NCI-H2081 treated with DMSO at 0.1 percent for 48 hours (cell line): Measurements from ENCODE around the gene HOXB6.

Experiments used
- DNase-seq: peaks from one replicate; lab custom pipeline; 2025; lab: John Stamatoyannopoulos, UW

HOXB6 gene

DNA sequence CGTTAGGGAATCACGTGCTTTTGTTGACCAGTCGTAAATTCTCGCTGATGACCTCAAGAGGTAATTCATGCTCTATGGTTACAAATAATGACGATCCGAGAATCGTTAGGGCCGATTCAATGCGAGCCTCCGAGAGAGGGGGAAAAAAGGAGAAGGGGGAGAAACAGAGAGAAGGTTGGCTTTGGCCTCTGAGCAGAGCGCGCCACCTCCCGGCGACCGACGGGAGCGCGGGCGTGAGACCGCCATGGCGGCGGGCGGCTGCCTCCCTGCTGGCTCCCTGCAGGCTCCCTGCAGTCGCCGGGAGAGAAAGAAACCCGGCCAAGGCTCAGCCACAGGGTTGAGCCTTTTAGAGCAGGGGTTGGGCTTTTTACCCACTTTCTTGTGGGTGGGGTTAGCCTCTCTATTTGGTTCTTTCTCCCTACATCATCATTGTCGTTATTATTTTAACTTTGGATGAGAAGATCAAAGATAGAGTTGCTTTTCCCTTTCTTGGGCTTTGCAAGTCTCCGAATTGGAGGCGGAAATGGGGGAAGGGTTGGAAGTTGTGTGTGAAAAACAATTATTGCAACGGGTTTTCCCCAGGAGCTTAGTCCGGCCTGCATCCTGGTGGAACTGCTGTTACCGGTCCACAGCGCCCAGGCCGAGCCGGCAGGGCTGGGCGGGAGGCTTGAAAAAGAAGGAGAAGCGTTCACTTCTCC, 10.8 kb downstream of the HOXB6 start:
- DNase-seq, result peak; percentile 96

DNA sequence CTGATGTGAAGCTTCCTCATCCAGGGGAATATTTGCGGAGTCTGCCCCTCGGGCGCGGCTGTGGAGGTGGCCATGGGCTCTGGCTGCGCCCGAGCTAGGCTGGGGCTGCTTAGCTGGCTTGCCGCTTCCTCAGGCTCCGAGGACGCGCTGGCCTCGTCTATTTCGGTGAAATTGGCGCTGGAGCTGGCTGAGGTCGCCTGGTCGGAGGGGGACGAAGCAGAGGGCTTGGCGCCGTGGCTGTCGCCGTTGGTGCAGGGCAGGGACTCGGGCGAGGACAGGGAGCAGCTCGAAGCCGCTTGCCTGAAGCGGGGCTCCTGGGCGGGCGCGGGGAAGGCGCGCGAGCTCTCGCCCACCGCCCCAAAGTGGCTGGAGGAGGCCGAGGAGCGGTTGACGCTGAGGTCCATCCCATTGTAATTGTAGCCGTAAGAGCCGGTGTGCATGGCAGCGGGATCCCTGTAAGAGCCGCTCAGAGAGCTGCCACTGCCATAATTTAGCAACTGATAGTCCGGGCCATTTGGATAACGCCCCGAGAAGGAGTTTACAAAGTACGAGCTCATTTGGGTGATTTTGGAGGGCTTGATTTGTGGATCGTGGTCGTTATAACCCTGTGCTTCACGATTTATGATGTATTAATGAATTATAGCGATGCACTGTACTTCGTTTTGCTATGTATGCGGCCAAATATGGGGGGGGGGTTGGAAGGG, 11.5 kb downstream of the HOXB6 start, which contains the start of gene HOXB5:
HOXB5 (minus strand) TSS at position 654 of the 704 bp plus-strand sequence; CDS start at position 557, 97 bp downstream.
- DNase-seq, result no peak

DNA sequence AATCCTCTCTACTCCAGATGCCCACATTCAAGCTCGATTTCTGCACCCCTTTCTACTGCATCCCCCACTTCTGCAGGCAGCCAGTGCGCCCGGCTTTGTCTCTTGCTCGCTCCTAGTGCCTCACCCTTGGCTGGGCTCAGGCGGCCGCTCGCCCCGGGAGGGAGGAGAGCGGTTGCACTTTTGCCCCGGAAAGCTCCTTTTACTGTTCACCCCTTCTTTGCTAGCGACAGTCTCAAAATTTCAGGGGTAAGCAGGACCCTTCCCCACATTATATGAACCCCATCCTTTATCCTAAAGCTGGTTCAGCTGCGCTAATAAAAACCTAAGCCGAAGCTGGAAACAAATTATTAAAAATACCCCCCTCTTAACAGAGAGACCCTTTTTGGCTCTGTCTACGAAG, 12.2 kb downstream of the HOXB6 start:
- DNase-seq, result no peak

DNA sequence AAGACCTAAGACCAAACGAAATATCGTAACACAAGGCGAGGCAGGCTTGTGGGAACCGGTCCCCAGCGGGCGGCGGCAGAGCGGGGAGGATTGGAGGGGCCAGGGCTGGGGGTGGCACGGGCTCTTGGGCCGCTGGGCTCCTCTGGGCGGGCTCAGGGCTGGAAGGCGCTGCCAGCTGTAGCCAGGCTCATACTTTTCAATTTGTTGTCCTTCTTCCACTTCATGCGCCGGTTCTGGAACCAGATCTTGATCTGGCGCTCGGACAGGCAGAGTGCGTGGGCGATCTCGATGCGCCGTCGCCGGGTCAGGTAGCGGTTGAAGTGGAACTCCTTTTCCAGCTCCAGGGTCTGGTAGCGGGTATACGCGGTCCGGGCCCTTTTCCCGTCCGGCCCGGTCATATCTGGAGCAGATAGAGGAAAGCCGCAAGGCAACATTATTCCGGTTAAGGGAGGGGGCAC, 12.7 kb downstream of the HOXB6 start:
- DNase-seq, result no peak

DNA sequence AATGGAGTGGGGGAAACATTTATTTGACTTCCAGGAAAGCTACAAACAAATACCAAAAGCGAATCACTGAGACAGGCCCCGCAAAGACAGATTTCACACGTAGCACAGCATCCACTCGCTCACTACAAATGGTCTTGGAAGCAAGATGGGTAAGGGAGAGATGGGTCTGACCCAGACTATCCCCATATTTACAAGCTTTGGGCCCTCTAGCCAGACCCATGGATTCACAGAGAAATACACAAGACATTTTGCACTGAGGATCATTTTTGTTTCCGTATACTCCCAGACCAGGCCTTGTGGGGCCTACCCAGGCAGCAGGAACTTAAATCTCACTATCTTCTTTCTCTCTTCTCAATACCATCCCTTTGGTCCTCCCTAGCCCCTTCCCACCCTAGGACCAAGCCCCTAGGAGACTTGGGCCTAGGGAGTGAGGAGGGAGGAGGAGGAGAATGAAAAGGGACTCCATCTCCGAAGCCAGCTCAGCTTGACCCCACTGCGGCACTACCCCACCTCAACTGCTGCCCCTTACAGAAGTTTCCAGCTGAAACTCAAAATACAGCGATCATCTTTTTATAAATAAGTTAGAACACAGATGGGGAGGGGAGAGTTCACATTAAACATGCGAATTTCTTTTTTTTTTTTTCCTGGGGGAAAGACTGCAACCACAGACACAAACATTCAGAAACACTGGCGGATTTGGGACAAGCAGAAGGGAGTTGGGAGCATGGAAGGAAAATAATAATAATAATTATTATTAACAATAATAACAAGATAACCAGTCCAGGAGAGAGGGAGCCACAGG, 13.3 kb downstream of the HOXB6 start:
- no peak for DNase-seq

DNA sequence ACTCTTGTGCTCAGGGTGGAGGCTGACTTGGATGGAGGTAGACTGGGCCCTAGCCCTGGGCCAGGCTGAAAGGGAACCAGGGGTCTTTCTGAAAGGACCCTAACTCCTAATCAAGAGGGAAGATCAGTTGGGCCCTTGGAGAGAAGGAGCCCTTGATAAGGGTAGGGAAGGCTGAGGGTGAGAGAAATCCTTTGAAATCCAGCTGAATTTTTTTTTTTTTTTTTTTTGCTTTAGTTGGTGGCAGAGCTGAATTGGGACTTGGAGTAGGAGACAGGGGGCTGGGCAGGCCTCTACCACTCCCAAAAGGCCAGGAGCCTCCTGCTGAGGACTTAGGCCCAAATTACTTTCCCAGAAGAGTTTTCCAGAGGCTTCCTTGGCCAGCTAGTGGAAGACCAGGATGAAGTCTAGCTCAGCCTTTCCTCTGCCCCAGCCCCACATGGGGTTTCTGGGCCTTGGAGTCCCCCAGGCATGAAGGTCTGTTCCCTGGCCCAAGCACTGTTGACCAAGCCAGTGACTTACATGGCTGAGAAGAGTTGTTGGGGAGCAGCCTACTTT, 14.1 kb downstream of the HOXB6 start:
- no peak for DNase-seq

DNA sequence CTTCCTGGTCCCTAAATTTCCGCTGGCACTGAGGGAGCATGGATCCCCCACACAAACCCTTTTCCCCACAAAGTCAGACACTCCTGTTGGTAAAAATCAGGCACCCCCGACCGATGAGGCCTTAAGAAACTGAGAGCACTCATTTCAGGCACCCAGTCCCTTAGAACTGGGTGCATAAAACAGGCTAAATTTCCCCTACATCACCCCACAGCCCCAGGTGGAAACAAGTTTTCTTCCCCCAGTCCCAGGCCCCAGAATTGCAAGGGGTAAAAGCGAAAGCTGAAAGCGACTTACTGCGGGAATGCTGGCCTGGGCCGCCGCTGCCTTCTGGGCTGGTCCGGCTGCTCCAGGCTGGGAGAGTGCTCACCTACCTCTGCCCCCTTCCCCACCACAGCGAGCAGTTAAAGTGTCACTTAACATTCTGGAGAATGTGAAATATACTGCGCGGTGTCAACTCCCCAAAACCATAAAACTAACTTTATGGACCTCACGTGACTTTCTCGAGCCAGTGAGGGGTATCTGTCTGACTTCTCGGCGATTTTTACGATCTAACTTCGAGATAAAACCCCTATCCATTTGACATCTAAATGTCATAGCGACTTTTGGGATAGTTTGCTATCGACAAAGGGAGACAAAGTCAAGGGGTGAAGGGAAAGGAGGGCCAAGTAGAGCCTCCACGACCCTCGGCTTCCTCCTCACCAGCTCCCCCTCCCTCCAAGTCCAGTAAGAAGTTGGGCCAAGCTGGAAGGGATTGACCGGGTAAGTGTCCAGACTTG, 14.8 kb downstream of the HOXB6 start, which contains the start of gene HOXB3:
HOXB3 (minus strand) TSS at position 411 of the 776 bp plus-strand sequence. CDS start 37,767 bp downstream, outside the sequence.
- no peak for DNase-seq

DNA sequence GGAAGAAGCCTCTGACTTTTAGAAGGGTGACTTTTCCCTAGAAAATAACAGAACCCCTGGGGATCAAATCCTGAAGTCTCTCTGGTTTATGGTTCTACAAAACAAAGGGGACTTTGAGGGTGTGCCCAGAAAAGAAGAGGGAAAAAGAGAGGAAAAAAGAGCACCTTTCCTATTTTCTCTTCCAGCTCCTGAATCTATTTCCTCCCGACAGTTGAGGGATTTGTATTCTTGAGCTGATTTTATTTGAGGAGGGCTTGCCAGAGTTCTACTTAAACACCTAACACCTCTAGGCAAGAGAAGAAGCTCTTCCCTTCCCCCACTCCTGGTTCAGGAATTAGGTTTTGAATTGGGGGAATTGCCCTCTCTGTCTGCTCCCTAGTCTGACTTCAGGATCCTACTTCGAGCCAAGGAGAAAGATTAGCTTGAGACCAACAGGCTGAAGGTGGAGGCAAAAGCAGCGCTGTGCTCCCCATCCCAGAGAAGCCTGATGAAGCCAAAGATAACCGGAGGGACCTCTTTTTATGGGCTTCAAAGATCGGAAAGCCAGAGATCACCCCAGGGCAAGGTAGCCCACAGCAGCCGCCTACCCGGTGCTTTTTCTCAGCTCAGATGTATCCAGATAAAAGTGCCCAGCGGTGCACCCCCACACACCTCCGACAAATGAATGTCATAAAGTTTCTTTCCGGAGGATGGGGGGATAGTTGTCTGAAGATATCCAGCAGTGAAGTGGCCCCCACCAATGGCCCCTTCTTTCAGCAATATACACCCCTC, 15.5 kb downstream of the HOXB6 start:
- DNase-seq, result no peak

DNA sequence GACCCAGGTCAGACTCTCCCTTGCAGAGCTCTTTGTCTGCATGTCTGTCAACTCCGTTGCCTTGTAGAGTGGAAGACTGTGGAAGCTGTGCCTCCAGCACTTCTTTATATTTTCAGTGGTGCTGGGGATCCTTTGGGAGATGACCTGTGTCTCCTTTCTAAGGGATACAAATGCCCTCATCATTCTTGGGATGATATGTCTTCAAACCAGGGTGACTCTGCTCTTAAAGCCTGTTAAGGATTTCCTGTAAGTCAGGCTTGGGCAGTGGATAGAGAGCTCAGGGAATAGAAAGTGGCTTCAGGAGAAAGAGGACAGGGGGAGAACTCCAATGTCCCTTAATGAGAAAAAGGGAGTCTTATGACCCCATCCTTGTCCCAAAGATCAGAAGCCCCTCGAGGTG, 16.3 kb downstream of the HOXB6 start:
- no peak for DNase-seq

DNA sequence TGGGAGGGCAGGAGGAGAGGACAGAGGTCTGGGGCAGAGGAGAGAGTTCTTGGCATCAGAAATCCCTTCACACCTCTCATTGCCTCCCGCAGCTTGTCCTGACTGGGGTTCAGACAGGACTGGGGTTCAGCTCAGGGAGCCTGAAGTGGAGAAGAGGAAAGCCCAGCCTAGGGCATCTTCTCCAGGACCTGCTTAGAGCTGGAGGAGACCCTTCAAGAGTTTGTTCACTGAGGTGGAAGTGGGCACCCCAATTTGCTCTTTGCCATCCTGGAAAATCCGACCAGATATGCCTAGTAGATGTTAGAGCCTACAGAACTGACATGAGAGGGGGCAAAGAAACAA, 16.7 kb downstream of the HOXB6 start:
- DNase-seq, result no peak

DNA sequence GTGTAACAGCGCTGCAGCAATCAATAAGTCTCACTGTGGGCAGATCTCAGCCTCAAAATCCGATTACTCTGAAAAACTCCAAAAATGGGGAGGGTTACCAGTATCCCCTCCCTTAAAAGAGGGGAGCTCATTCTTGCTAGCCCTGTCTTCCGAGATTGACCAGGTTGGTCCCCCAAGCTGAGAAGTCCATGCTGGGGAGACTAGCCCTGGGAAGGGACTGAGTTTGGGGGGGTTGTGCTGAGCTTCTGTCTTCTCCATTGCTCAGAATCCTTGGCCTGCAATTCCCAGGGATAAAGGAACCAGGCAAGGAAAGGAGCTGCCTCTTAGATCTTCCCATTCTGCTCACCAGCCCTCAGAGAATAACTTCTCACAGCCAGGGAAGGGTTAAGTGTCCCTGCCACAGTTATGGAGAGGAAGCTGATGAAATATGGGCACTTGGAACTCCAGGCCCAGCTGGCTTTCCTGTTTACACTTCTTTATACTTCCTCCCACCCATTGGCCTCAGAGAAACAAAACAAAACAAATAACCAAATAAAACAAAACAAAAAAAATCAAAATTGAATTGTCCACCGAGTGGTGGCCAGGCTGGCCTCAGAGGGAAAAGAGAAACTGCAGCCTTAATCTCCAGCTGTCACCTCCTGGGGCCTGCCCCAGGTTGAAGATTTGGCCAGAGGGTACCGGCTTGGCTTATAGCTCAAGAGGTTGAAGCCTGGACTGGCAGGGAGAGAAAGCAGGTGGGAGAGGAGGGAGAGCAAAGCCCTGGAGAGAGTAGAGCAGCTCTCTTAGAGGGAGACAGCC, 17.3 kb downstream of the HOXB6 start:
- DNase-seq, result peak; percentile 79

DNA sequence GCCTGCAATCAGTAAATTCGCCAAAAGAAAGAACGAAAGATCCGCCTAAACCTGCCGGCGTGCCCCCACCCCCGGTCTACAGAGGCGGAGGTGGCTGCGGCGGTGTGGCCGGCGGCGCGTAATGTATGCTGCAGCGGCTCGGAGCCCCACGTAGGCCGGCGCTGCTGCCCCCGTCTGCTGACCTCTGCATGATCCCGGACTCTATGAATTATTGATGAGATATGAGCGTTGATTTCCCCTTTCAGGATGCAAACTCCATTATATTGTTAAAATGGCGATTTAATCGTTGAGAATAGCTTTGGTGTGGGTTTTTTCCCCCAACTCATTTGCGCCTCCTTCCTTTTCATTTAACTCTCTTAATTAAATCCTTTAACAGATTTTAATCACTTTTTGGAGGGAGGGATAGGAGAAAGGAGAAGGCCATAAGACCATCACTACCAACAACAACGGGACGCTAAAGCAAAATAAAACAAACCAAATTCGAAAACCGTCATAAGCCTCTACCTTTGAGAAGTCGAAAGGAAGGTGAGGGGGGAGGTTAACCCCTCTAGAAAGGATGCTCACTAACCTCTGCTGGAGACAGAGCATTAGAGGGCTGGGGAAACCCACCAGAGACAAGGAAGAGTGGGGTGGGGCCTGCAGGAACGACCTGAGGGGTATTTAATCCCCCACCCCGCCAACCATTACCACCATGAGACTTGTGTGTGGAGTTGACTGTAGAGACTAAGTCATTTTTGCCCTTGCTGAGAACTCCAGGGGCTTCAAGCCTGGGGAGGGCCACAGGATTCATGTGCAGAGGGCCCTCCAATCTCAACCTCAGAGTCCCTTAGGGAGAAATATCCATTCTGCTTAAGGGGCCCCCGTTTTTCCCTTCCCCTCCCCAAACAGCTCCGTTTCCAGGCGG, 18.2 kb downstream of the HOXB6 start:
- DNase-seq, result no peak

DNA sequence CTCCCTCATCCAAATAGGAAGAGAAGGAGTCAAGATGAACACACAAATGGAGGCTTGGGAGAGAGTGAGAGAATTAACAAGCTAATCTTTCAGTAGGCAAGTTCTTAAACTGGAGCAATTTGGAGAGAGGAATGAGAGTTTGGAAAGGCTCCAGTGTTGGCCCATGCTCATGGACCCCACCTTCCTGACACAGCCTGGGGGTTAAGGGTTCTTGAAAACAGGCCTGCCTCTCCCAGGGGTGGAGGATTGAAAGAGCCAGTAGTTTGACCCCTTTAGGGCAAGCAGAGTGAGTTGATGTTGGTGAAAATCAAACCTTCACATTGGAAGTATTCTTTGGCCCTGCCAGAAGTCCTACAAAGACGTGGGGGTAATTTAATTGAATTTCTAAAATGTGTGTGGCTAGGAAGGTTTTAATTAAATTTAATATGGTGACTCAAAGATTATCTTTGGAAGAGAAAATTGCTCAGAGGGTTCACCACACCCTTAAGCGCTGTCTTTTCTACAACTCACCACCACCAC, 20.5 kb downstream of the HOXB6 start:
- DNase-seq, result no peak

DNA sequence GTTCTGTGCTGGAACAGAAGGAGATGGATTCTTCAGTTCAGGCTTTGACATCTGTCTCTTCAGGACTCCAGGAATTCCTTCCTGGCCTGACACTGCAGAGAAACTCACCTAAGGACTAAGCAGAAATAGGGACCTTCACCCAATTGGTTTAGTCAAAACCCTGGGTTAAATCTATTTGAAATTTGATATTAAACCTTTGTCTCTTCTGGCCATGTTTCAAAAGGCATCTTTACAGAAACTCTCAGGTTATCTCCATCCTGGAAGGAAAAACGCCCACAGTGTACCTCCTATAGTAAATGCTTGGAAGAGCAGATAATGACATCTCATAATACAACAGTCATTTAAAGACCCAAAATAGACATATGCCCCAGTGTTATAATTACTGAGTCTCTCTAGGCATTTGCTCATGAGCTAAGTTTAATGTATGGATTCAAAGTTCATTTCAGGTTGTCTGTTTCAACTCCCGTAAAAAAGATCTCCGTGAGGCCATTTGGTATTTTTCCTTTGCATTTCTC, 21.0 kb downstream of the HOXB6 start:
- no peak for DNase-seq

DNA sequence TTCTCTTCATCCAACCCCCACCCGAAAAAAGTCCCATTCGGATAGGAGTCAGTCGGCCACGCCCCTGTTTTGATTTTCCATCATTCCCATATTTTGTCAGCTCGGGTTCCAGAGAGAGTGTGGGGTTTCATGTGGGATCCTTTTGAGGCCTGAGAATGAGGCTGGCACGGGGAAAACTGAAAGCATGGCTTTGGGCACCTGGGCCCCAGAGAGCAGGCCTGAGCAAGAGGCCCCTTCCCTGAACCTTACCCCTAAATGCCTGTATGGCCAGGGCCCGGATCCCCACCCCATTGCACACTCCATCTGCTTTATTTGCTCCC, 22.1 kb downstream of the HOXB6 start:
- no peak for DNase-seq

DNA sequence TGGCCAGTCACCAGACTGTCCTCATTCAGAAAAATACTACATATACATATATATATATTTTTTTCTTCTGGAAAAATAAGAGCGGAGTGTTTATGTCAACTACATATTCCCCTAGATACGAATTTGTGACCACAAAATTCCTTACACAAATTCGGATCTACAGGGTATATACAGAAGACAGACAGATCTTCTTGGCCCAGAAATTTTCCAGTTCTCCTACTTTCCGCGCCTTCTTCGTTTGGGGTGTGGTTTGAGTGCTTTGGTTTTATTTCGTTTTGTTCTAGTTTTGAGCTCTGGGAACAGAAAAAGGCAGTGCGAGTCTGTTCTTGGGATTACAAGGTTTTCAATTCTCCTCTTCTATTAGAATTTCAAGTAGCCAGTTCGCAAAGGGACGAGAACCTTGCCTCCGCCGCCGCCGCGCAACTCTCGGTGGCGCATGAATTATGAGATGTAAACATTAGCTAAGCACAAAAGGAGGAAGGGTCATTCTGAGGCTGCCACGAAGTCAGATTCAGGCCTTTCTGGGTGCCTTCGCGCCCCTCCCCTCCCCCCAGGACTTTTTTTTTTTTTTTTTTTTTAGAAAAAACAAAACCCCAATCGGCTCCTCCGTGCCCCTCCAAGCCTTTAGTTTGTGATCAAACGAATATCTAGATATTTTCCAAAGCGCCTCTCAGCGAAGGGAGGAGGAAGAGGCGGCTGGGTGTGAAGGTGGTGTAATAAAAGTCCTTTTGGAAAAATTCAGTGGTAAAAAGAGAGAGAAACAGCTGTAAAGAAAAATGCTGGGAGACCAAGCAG, 24.8 kb downstream of the HOXB6 start:
- no peak for DNase-seq

DNA sequence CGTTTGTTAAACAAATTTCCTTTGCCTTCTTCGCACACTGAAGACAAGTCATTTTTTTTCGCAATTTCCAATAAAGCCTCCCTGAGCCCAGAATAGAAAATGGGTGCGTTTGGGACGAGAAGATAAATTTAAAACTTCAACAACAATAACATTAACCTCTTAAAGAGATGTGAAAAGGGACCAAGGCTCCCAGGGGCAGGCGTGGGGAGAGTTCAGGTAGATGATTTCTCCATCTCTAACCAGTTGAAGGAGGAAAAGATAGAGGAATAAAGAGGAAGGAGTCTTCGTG, 25.4 kb downstream of the HOXB6 start:
- no peak for DNase-seq
